Progenitor cell of endocrine pancreas (in vitro differentiated cells): Measurements from ENCODE around the gene MAP3K8. TPM values are rescaled to one million over a fixed set of nuclear protein-coding genes. Genes with fewer than 3 reads are reported as not detected.
A peak's percentile ranks its signal among the peaks of the same experiment; 100 is the strongest.
"Not testable (repeated sequence)": the region's sequence is repeated elsewhere in the genome, so short reads cannot be mapped to it uniquely, and the experiment has no call there.

Experiments
- DNase-seq: peaks from one replicate; pipeline ENCODE4 v3.0.0; 2021; ENCODE audit warnings: low spot score; ENCODE audit not compliant: unreplicated experiment
- H3K27ac Mint-ChIP-seq: 2 replicates; pipeline ENCODE4 v1.8.0; 2021; ENCODE audit warnings: mild to moderate bottlenecking, moderate library complexity, mixed read lengths
- H3K27me3 Mint-ChIP-seq: 2 replicates; pipeline ENCODE4 v1.8.0; 2021; ENCODE audit warnings: mixed read lengths
- H3K36me3 Mint-ChIP-seq: 2 replicates; pipeline ENCODE4 v1.8.0; 2022; ENCODE audit warnings: mixed read lengths; ENCODE audit not compliant: insufficient read depth
- H3K4me1 Mint-ChIP-seq: 2 replicates; pipeline ENCODE4 v1.8.0; 2021; ENCODE audit warnings: low read depth, mixed read lengths
- H3K4me3 Mint-ChIP-seq: 2 replicates; pipeline ENCODE4 v1.8.0; 2021; ENCODE audit warnings: low read depth, mild to moderate bottlenecking, moderate library complexity, mixed read lengths
- H3K9me3 Mint-ChIP-seq: 2 replicates; pipeline ENCODE4 v1.8.0; 2021; ENCODE audit warnings: low read depth, mixed read lengths
- CTCF ChIP-seq: fragments of 200-600 bp; sonication (generic); IDR thresholded peaks from one replicate; pipeline ENCODE4 v1.5.0; 2021; ENCODE audit warnings: antibody characterized with exemption, mild to moderate bottlenecking; ENCODE audit not compliant: unreplicated experiment
- total RNA-seq: library from RNA; stranded (reverse); gene quantifications from 2 replicates; pipeline ENCODE4 v1.2.1, GENCODE V29; 2021

Gene MAP3K8
- total RNA-seq, 1 donor from 2014 or later = 16.8 TPM

GRCh38 chr10:30420766-30421165, 13.2 kb upstream of the MAP3K8 start:
- no peak overlapping the region for H3K27ac Mint-ChIP-seq
- no peaks in the 10 kb centered on the region for H3K27me3 Mint-ChIP-seq
- no peaks in the 10 kb centered on the region for H3K36me3 Mint-ChIP-seq
- no peaks in the 10 kb centered on the region for H3K9me3 Mint-ChIP-seq
- DNase-seq = no peak
- H3K4me1 Mint-ChIP-seq = peaks cover 19% of the 10 kb centered on the region
- no peak overlapping the region for H3K4me3 Mint-ChIP-seq
- TF ChIP-seq CTCF = no peak

DNA sequence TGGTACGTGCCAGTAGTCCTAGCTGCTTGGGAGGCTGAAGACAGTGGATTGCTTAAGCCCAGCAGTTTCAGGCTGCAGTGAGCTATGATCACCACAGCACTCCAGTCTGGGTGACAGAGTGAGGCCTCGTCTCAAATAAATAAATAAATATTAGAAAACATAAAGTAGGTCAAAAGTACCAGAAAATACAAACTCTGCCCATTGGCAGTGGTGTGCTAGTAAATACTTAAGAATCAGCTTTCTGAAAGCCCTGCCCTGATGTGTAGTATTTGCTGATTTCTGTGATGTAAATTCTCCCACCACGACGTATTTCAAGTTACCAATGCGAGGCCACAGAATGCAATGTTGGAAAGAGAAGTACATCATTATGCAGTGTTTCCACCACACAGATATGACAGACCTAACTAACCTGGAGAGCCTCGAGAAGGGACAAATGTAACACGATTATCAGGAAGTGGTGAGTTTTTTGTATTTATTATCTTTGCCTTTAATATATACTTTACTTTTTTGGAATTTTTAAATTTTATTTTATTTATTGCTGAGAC, 11.8 kb upstream of the MAP3K8 start:
- no peaks in the 10 kb centered on the region for H3K9me3 Mint-ChIP-seq
- no peak overlapping the region for H3K27ac Mint-ChIP-seq
- no peaks in the 10 kb centered on the region for H3K36me3 Mint-ChIP-seq
- no peak for TF ChIP-seq CTCF
- H3K27me3 Mint-ChIP-seq = no peaks in the 10 kb centered on the region
- DNase-seq = no peak
- H3K4me3 Mint-ChIP-seq = no peak overlapping the region
- H3K4me1 Mint-ChIP-seq = peaks cover 19% of the 10 kb centered on the region

DNA sequence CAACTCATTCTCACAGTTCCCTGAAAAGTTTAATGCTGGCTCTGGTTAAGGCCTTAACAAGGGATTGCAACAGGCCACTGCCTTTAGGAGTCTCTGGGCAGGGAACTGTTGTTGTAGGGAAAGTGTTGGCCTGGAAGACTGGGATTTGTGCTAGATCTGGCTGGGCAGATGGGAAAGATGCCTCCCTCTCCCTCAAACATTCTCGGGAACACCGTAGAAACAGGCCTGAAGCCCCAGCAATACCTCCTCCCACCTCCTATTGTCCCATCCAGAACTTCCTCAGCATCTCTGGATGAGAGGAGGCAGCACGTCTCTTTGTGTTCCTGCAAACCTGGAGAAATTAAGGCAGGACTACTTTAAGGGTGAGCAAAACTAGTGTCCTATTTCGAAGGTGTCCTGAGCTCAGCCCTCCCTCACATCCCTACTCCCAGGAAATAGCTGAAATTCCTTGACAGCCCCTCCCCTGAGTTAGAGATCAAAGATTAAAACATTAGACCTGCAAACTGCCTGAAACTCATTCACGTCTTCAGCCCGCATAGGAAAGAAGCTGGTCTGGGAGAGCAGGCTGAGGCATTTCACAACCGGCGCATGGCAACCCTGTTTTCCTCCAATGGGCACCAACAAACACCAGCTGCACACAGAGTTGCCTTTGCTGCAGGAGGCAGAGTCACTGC, 10.9 kb upstream of the MAP3K8 start:
- TF ChIP-seq CTCF = no peak
- H3K27me3 Mint-ChIP-seq = no peaks in the 10 kb centered on the region
- no peaks in the 10 kb centered on the region for H3K9me3 Mint-ChIP-seq
- no peak overlapping the region for H3K4me3 Mint-ChIP-seq
- H3K4me1 Mint-ChIP-seq = peaks cover 18% of the 10 kb centered on the region
- H3K27ac Mint-ChIP-seq = peak overlapping the region; percentile 91
- no peak for DNase-seq
- H3K36me3 Mint-ChIP-seq = no peaks in the 10 kb centered on the region

- peak overlapping the region; percentile 91 for H3K27ac Mint-ChIP-seq
Observed at GRCh38 chr10:30423655-30424275, 10.2 kb upstream of the MAP3K8 start.

DNA sequence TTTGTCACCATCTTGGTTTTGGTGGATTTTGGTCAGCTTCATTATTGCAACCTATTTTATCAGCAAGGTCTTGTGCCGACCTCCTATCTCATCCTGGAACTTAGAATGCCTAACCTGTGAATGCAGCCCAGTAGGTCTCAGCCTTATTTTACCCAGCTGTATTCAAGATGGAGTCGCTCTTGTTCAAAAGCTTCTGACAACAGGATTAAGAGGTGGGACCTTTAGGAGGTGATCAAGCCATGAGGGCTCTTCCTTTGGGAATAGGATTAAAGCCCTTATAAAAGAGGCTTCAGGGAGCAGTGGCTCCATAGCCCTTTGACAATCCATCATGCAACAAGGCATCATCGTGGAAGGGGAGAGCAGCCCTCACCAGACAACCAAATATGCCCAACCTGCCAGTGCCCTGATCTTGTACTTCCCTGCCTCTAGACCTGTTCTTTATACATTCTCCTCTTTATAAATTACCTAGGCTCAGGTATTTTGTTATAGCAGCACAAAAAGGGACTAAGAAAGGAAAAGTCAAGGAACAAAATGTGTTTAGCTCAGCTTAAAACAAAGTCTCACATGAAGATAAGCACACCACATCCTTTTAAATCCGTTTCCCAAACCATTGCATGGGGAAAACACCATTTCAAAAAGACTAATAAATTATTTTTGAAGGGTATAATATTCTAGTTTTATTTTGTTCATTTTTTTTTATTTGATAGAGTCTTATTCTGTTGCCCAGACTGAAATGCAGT, 8.5 kb upstream of the MAP3K8 start:
- TF ChIP-seq CTCF = no peak
- Mint-ChIP-seq H3K4me1 (peaks cover 8% of the 10 kb centered on the region), H3K27me3 (no peaks in the 10 kb centered on the region), H3K36me3 (no peaks in the 10 kb centered on the region), H3K27ac (no peak overlapping the region), H3K4me3 (no peak overlapping the region), H3K9me3 (no peaks in the 10 kb centered on the region)
- no peak for DNase-seq

More at GRCh38 chr10:30423655-30424275, 10.2 kb upstream of the MAP3K8 start:
- not testable (repeated sequence) for H3K4me3 Mint-ChIP-seq, H3K36me3 Mint-ChIP-seq, H3K9me3 Mint-ChIP-seq, H3K27me3 Mint-ChIP-seq, DNase-seq
- peaks cover 13% of the 10 kb centered on the region for H3K4me1 Mint-ChIP-seq
